Mesenchymal stem cell (in vitro differentiated cells and primary cell): ENCODE results near the gene PRKAG2.

Source experiments
- DNase-seq: peaks from one replicate; pipeline ENCODE4 v3.0.0-alpha.2; 2013
- H2AFZ ChIP-seq: one replicate; pipeline ENCODE4 v1.6.1; 2013; ENCODE audit warnings: low read depth, mild to moderate bottlenecking, control low read depth, inconsistent platforms, low read length, moderate library complexity
- H2AK5ac ChIP-seq: 2 replicates; pipeline ENCODE4 v1.6.1; 2013; ENCODE audit warnings: low read length, moderate library complexity, mild to moderate bottlenecking, inconsistent platforms; ENCODE audit not compliant: severe bottlenecking
- H2BK120ac ChIP-seq: one replicate; pipeline ENCODE4 v1.6.1; 2013; ENCODE audit warnings: low read depth, mild to moderate bottlenecking, inconsistent platforms, low read length, moderate library complexity
- H2BK12ac ChIP-seq, 2 experiments: one replicate each; pipeline ENCODE4 v1.6.1; 2013; ENCODE audit warnings: inconsistent platforms in 2 of 2, low read length in 2 of 2, mild to moderate bottlenecking in 2 of 2, moderate library complexity in 2 of 2, control low read depth in 1 of 2
- H2BK15ac ChIP-seq: one replicate; pipeline ENCODE4 v1.6.1; 2013; ENCODE audit warnings: mild to moderate bottlenecking, low read depth, inconsistent platforms; ENCODE audit not compliant: poor library complexity, severe bottlenecking
- H2BK5ac ChIP-seq: 2 replicates; pipeline ENCODE4 v1.6.1; 2013; ENCODE audit warnings: low read depth, mild to moderate bottlenecking, low read length, control low read depth, inconsistent platforms; ENCODE audit not compliant: poor library complexity, severe bottlenecking
- H3K14ac ChIP-seq, 2 experiments: one replicate each; pipeline ENCODE4 v1.6.1; 2013; ENCODE audit warnings: inconsistent platforms in 2 of 2, low read length in 2 of 2, control low read depth in 1 of 2, mild to moderate bottlenecking in 1 of 2, moderate library complexity in 1 of 2
- H3K18ac ChIP-seq, 2 experiments: one replicate each; pipeline ENCODE4 v1.6.1; 2013; ENCODE audit warnings: inconsistent platforms in 2 of 2, low read length in 2 of 2, control low read depth in 1 of 2, low read depth in 1 of 2, mild to moderate bottlenecking in 1 of 2
- H3K23ac ChIP-seq, 2 experiments: one replicate each; pipeline ENCODE4 v1.6.1; 2013; ENCODE audit warnings: inconsistent platforms in 2 of 2, low read length in 2 of 2, mild to moderate bottlenecking in 2 of 2, moderate library complexity in 2 of 2, control low read depth in 1 of 2
- H3K27ac ChIP-seq: 2 replicates; pipeline ENCODE4 v1.5.1; 2013; ENCODE audit warnings: mild to moderate bottlenecking, moderate library complexity, low read length, control low read depth, inconsistent platforms; ENCODE audit not compliant: poor library complexity, severe bottlenecking
- H3K27me3 ChIP-seq, 2 experiments: 2 replicates each; pipeline versions ENCODE4 v1.6.1 to v1.7.0; 2013; ENCODE audit warnings: low read length in 2 of 2, mild to moderate bottlenecking in 2 of 2, moderate library complexity in 2 of 2, control low read depth in 1 of 2, inconsistent platforms in 1 of 2; ENCODE audit not compliant: control insufficient read depth in 1 of 2, insufficient read depth in 1 of 2
- H3K36me3 ChIP-seq, 2 experiments: 2 replicates each; pipeline versions ENCODE4 v1.6.1 to v1.7.0; 2013; ENCODE audit warnings: low read length in 2 of 2, control low read depth in 1 of 2, inconsistent platforms in 1 of 2, low read depth in 1 of 2, mild to moderate bottlenecking in 1 of 2; ENCODE audit not compliant: insufficient read depth in 2 of 2, control insufficient read depth in 1 of 2
- H3K4ac ChIP-seq, 2 experiments: one replicate each; pipeline ENCODE4 v1.6.1; 2013; ENCODE audit warnings: inconsistent platforms in 2 of 2, low read length in 2 of 2, mild to moderate bottlenecking in 2 of 2, moderate library complexity in 2 of 2, control low read depth in 1 of 2, low read depth in 1 of 2
- H3K4me1 ChIP-seq: 2 replicates; pipeline ENCODE4 v1.6.1; 2013; ENCODE audit warnings: low read depth, low read length, control low read depth; ENCODE audit not compliant: control insufficient read depth, insufficient read depth
- H3K4me2 ChIP-seq: 2 replicates; pipeline ENCODE4 v1.6.1; 2013; ENCODE audit warnings: low read length, mild to moderate bottlenecking, inconsistent platforms; ENCODE audit not compliant: poor library complexity, severe bottlenecking
- H3K4me3 ChIP-seq, 2 experiments: 2 replicates each; pipeline versions ENCODE4 v1.5.1 to v1.7.0; 2013; ENCODE audit warnings: low read length in 2 of 2, mild to moderate bottlenecking in 2 of 2, control low read depth in 1 of 2, low read depth in 1 of 2; ENCODE audit not compliant: insufficient read depth in 1 of 2
- H3K79me1 ChIP-seq: replicated peaks from 2 replicates; pipeline ENCODE4 v1.6.1; 2013; ENCODE audit warnings: mild to moderate bottlenecking, control low read depth, low read length, inconsistent platforms; ENCODE audit not compliant: poor library complexity, severe bottlenecking
- H3K9ac ChIP-seq: 2 replicates; pipeline ENCODE4 v1.7.0; 2013; ENCODE audit warnings: mild to moderate bottlenecking, low read length, moderate library complexity
- H3K9me3 ChIP-seq: 2 replicates; pipeline ENCODE4 v1.7.0; 2013; ENCODE audit warnings: mild to moderate bottlenecking, low read length; ENCODE audit not compliant: control insufficient read depth
- H4K8ac ChIP-seq: one replicate; pipeline ENCODE4 v1.6.1; 2013; ENCODE audit warnings: inconsistent platforms, mild to moderate bottlenecking, low read length, moderate library complexity
- H4K91ac ChIP-seq: one replicate; pipeline ENCODE4 v1.6.1; 2013; ENCODE audit warnings: mild to moderate bottlenecking, low read length, inconsistent platforms
- WGBS: methylation state at CpG from one replicate; pipeline ENCODE4 v1.1.7; 2013; ENCODE audit warnings: mixed read lengths; 5-methylcytosine and 5-hydroxymethylcytosine counted together

The PRKAG2 gene

DNA sequence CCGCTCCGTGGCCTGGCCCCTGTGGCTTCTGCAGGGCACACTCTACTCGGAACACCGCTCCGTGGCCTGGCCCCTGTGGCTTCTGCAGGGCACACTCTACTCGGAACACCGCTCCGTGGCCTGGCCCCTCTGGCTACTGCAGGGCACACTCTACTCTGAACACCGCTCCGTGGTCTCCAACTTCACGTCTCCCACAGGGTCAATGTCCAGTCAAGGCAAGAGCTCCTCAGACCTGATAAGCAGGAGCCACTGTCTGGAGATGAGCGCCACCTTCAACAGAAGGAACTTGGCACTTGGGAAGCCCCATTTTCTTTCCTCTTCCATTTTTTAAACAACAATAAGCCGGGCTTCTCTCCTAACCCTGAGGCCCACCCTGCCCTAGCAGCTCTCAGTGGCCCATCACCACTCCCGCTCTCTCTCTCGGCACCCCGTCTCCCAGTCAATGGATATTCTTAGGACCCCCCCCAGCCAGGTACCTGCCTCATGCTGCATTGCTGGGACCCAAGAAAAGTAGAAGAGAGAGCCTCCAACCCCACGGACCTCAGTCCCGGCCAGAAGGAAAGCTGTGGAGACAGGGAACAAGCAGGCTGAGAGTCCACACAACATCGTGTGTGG is 56.3 kb downstream of the PRKAG2 start:
- Histone ChIP-seq H3K36me3 (no peaks in the 10 kb centered on the region), H3K14ac (no peak overlapping the region), H2BK12ac (no peak overlapping the region), H2BK5ac (no peak overlapping the region), H3K4me3 (no peak overlapping the region), H2BK120ac (no peak overlapping the region), H4K91ac (no peak overlapping the region), H2BK15ac (no peak overlapping the region), H4K8ac (no peak overlapping the region), H3K4me1 (no peaks in the 10 kb centered on the region), H3K18ac (no peak overlapping the region), H3K9me3 (no peaks in the 10 kb centered on the region), H2AFZ (no peak overlapping the region), H3K79me1 (no peaks in the 10 kb centered on the region), H3K27ac (no peak overlapping the region), H3K4me2 (no peak overlapping the region), H3K27me3 (peaks cover 43 to 49% of the 10 kb centered on the region in 2 experiments), H3K4ac (no peak overlapping the region), H2AK5ac (no peak overlapping the region), H3K23ac (no peak overlapping the region), H3K9ac (no peak overlapping the region)
- WGBS: 74% methylated on average over 11 of the region's 19 CpGs
- no peak for DNase-seq

DNA sequence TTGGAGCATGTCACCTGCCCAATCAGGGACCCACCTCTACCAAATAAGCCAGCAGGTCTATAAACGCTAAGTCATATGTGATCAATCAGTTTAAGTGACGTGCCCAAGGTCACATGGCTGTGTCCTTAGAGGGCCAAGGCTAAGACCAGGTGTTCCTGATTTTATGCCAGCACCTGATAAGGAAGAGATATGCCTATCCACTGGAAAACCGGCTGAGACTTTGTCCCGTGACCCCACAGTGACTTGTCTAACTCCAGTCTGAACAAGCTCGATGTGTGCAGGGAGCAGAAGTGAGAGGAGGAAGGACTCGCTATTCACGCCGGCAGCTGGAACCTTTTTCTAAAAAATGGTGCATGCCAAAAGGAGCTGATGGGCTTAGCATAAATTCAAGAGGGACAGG is 57.0 kb downstream of the PRKAG2 start:
- no peak overlapping the region for H2BK15ac ChIP-seq
- H3K4me1 ChIP-seq: no peaks in the 10 kb centered on the region
- DNase-seq: no peak
- no peak overlapping the region for H4K8ac ChIP-seq
- H3K36me3 ChIP-seq: no peaks in the 10 kb centered on the region
- H4K91ac ChIP-seq: no peak overlapping the region
- H3K9ac ChIP-seq: no peak overlapping the region
- H2AFZ ChIP-seq: no peak overlapping the region
- no peak overlapping the region for H3K4ac ChIP-seq
- WGBS: 88% methylated on average over 8 of the region's 8 CpGs
- H2AK5ac ChIP-seq: no peak overlapping the region
- no peak overlapping the region for H3K18ac ChIP-seq
- H3K27me3 ChIP-seq: peaks cover 48 to 53% of the 10 kb centered on the region in 2 experiments
- no peak overlapping the region for H3K23ac ChIP-seq
- no peak overlapping the region for H3K4me3 ChIP-seq
- no peak overlapping the region for H2BK5ac ChIP-seq
- no peak overlapping the region for H2BK12ac ChIP-seq
- no peak overlapping the region for H3K4me2 ChIP-seq
- H3K14ac ChIP-seq: no peak overlapping the region
- no peaks in the 10 kb centered on the region for H3K79me1 ChIP-seq
- H2BK120ac ChIP-seq: no peak overlapping the region
- H3K27ac ChIP-seq: no peak overlapping the region
- H3K9me3 ChIP-seq: no peaks in the 10 kb centered on the region

DNA sequence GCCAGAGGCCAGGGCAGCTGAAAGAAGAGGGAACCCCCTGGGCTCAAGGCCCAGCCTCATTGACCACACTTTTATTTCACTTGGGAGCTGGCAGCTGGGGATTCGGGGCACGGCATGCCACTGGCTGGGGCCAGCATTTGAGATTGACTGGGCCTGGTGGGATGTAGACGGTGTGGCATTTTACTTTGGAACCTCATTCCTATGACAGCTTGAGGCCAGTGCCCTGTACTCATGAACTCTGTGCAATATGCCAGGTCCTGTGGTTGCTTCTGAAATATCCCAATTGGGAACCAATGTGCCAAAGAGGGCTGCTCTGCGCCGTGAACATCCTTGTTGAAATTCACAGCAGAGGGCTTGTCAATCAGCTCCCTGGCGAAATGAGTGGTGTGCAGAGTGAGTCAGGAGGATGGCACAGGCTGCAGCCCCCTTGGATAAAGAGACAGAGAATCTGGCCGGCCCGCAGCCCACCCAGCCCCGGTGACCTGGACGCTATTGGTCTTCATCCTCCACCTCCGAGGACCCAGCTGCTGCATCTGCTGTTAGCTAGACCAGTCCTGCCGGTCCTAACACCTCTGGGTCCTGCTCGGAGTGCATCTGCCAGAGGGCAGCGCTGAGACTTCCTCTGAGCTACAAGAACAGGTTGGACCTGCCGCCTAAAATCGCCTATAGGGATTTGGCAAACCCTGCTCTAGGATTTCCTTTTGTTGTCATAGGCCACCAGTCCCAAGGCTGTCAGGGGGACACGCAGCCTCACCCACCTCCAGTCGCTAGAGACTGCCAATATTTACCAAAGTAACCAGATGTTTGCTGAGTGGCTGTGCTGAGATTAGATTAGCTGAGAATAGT is 58.0 kb downstream of the PRKAG2 start:
- H3K9ac ChIP-seq: no peak overlapping the region
- H2BK120ac ChIP-seq: no peak overlapping the region
- no peak overlapping the region for H2AFZ ChIP-seq
- no peak overlapping the region for H2BK5ac ChIP-seq
- H3K14ac ChIP-seq: no peak overlapping the region
- H4K91ac ChIP-seq: no peak overlapping the region
- 73% methylated on average over 18 of the region's 18 CpGs for WGBS
- H3K4me1 ChIP-seq: peaks cover 4% of the 10 kb centered on the region
- H4K8ac ChIP-seq: no peak overlapping the region
- H3K27ac ChIP-seq: no peak overlapping the region
- H3K79me1 ChIP-seq: no peaks in the 10 kb centered on the region
- no peak overlapping the region for H3K4me2 ChIP-seq
- DNase-seq: no peak
- H2BK15ac ChIP-seq: peak overlapping the region; percentile 76
- H2BK12ac ChIP-seq: no peak overlapping the region
- H3K4ac ChIP-seq: no peak overlapping the region
- H3K18ac ChIP-seq: no peak overlapping the region
- H3K23ac ChIP-seq: no peak overlapping the region
- no peaks in the 10 kb centered on the region for H3K9me3 ChIP-seq
- H3K36me3 ChIP-seq: no peaks in the 10 kb centered on the region
- H3K27me3 ChIP-seq: peaks cover 50 to 55% of the 10 kb centered on the region in 2 experiments
- no peak overlapping the region for H2AK5ac ChIP-seq
- no peak overlapping the region for H3K4me3 ChIP-seq

DNA sequence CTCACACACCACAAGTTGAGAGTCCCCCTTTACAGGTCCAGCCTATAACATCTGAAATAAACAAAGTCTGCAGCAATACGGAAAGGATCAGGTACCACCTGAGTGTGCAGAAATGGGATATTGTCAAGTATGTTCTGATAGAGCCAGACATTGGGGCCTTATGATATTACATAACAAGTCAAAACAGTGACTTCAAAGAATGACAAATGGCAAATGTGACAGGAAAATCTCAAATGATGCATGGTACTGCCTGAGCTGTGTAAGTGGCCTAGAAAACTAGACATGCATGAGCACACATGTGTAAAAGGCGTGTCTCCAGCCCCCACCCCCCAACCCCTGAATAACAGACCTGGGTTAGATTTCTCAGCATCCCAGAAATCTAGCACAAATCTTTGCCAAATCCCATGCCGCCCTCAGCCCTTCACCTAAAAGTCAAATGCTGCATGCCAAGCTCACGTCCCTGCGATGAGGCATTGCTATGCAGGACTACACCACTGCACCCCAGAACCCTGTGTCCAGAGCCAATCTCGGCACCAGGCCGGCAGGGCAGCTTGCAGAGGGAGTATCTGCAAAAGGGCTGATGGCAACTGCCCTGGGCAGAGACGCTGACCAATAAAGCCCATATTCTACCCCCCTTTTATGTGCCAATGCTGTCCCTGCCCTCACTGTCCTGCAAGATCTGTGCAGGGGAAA is 58.8 kb downstream of the PRKAG2 start:
- Histone ChIP-seq H2AFZ (no peak overlapping the region), H3K27me3 (peaks cover 52 to 56% of the 10 kb centered on the region in 2 experiments), H3K14ac (no peak overlapping the region), H4K8ac (no peak overlapping the region), H3K23ac (no peak overlapping the region), H2BK120ac (no peak overlapping the region), H3K18ac (no peak overlapping the region), H3K4me3 (no peak overlapping the region), H3K9ac (no peak overlapping the region), H3K4ac (no peak overlapping the region), H3K4me1 (peaks cover 4% of the 10 kb centered on the region), H3K9me3 (no peaks in the 10 kb centered on the region), H3K79me1 (no peaks in the 10 kb centered on the region), H3K27ac (no peak overlapping the region), H2BK15ac (no peak overlapping the region), H2BK5ac (no peak overlapping the region), H3K4me2 (no peak overlapping the region), H2AK5ac (no peak overlapping the region), H2BK12ac (no peak overlapping the region), H3K36me3 (no peaks in the 10 kb centered on the region), H4K91ac (no peak overlapping the region)
- 86% methylated on average over 8 of the region's 8 CpGs for WGBS
- DNase-seq: no peak
